HTERT RPE-1 (cell line): ENCODE measurements around the gene RIPOR3.
"Not testable (repeated sequence)": the region's sequence is repeated elsewhere in the genome, so short reads cannot be mapped to it uniquely, and the experiment has no call there.

Experiments
- in situ Hi-C: fragments of 300-500 bp; cut with MboI; formaldehyde crosslinking; loops from 4 replicates; pipeline ENCODE4 v1.14.3; 2020; ENCODE audit warnings: low sequenced_read_pairs

RIPOR3 gene

GRCh38 chr20:50611128-50611810 lies 80.1 kb downstream of the RIPOR3 start:
- in situ Hi-C loops, result no loop called here

GRCh38 chr20:50610212-50610718 lies 81.1 kb downstream of the RIPOR3 start:
- in situ Hi-C loops, result no loop called here

- in situ Hi-C loops, result no loop called here
These were observed 81.8 kb downstream of the RIPOR3 start for GRCh38 chr20:50609438-50609989.

DNA sequence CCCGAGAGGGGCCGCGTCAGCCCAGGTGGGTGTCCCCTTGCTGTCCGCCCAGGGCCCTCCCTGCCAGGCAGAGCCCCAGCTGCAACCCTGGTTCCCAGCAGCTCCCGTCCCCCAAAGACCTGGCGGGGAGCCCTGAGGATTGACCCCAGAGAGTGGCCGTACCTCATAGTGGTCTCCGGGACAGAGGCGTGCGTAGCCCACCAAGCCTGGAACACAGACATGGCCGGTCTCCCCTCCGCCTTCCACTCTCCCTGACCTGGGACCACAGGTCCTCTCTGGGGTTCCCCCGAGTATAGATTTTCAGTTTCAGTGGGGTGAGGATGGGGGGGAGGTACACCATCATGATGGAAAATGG lies 82.6 kb downstream of the RIPOR3 start:
- in situ Hi-C loops, result no loop called here

DNA sequence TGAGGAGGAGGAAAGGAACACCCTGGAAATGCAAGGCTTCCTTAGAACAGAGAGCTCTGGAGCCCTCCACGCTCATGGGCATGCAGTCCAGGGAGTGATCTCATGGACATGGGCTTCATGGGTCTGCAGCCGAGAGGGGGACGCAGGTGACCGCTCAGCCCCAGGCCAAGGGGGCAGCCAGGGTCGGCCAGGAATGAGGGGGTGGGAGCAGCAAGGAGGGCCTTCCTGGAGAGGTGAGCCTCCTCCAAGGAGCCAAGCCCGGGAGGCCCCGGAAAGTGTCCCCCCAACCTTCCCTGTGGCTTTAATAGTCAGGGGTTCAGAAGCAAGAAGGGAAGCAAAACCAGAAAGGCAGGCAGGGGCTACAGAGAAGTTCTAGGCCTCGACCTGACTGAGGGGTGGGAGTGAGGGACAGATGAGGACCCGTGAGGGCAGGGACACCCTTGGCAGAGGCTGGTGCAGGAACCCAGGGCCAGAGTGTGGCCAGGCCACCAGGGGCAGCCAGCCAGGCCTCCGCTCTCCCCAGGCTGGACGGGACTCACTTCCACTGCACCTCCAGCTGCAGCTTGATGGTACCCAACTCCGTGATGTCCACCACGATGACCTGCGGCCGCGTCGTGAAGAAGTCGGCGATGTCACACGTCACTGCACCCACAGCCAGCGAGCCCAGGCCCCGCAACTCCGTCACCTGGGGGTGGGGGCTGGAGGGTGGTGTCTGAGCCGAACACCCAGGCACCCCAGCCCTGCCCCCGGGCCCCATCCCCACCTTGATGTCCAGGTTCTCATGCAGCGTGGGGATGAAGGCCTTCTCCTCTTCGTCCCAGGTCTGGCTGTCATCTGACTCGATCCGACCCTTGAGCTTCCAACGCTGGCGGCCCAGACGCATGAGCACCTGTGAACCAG lies 83.2 kb downstream of the RIPOR3 start:
- in situ Hi-C loops, result no loop called here

DNA sequence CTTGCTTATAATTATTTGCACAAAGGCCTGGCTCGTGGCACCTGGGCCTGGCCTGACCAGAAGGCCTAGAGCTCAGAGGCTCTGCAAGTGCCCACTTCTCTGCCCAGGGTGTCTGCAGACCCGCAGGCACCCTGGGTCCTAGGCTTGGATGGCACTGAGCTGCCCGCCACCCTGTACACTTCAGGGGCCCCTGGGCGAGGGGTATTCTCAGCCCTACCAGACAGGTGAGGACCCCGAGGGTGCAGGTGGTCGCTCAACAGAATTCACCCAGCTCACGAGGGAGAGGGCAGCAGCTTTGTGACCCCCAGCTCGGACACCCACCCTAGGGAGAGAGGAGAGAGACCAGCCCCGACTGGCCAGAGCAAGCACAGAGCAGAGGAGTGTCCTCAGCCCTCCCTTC lies 83.9 kb downstream of the RIPOR3 start:
- in situ Hi-C loops, result no loop called here

GRCh38 chr20:50605136-50605535 lies 86.2 kb downstream of the RIPOR3 start:
- in situ Hi-C loops, result no loop called here

GRCh38 chr20:50604451-50604850 lies 86.9 kb downstream of the RIPOR3 start:
- in situ Hi-C loops, result no loop called here

GRCh38 chr20:50602432-50603088 lies 88.8 kb downstream of the RIPOR3 start:
- in situ Hi-C loops, result no loop called here

DNA sequence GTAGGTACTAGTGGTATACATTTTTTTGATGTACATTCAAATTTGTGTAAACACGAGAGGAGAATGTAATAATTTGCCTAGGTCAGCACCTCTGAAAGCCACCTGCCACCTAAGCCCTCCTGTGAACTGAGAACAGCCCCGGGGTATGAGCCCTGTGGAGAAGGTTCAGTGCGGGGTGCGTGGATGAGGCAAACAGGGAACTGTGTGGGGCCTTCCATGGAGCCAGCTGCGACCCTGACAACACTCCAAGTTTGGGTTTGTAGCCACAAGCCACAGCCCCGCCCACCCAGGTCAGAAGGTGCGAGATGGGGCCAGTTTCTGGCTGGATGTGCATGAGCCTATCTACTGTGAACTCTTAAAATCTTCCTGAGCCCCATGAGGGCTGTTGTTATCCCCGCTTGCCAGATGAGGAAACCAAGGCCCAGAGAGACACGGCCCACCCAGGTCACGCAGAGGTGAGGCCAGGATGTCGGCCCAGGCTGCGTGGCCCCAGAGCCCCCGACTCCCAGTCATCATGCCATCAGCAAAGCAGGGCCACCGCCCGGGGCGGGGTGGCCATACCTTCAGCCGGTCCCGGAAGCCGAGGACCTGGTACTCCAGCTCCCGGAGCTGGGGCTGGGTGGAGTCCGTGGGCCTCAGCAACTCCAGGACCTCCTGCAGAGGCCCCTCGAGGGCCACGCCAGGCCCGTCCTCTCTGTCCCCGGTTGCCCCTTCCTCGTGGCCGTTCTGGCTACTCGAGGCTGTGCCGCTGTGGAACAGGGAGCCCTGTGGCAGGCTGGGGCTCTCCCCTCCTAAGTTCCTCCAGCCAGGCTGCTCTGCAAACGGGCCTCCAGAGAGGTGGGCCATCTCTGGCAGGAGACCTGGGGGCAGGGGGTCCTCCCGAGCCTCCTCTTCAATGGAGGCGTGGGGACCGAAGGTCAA lies 89.6 kb downstream of the RIPOR3 start:
- in situ Hi-C loops, result no loop called here

DNA sequence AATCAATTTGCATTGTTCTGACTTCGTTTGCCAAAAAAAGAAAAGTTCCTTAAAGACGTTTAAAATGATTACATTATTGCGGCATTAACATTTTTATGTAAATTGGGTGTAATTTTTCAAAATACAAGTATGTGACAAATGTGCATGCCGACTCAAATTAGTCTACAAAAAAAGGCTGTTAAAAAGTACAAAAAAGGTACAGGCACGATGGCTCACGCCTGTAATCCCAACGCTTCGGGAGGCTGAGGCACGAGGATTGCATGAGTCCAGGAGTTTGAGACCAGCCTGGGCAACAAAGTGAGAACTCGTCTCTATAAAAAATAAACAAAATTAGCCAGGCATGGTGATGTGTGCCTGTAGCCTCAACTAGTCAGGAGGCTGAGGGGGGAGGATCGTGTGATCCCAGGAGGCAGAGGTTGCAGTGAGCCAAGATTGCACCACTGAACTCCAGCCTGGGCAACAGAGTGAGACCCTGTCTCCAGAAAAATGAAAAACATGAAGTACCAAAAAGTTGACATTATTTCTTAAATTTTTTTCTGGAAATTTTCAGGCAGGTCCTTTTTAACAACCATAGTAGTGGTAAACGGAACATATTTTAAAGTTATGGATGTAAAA lies 91.0 kb downstream of the RIPOR3 start:
- in situ Hi-C loops, result no loop called here

DNA sequence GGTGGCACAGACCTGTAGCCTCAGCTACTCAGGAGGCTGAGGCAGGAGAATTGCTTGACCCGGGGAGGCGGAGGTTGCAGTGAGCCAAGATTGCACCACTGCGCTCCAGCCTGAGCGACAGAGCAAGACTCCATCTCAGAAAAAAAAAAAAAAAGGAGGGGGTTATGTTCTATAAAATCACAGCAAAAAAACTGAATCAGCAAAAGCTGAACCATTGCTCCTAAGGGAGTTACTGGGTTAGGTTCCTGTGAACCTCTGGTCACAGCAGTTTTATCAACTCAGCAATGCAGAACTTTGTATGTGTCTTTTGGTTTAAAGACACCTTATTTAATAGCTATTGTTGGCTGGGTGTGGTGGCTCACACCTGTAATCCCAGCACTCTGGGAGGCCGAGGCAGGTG lies 92.6 kb downstream of the RIPOR3 start:
- in situ Hi-C loops, result not testable (repeated sequence)

GRCh38 chr20:50598074-50598473 lies 93.3 kb downstream of the RIPOR3 start:
- in situ Hi-C loops, result no loop called here

DNA sequence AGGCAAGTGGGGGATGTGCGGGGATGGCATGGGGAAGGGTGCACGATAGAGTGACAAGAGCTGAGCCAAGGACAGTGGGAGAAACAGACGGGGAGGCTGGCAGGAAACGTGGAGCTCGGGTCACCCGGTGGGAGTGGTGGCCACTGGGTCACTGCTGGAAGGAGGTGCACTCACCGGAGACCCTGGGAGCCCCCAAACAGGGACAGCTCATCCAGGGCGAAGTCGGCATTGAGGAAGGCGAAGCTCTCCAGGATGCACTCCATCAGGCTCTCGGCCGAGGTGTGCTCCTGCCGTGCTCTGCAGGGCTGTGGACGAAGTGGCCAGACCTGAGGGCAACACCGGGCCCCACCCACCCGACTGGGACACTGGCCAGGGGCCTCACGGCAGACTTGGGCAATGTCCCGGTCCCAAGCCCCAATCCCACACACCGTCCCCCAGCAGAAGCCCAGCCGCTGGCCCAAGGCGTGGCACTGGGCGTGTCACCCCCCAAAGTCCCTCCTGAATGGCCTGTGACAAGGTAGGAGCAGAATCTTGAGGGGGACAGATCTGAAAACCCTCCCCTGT lies 93.9 kb downstream of the RIPOR3 start:
- in situ Hi-C loops, result no loop called here

DNA sequence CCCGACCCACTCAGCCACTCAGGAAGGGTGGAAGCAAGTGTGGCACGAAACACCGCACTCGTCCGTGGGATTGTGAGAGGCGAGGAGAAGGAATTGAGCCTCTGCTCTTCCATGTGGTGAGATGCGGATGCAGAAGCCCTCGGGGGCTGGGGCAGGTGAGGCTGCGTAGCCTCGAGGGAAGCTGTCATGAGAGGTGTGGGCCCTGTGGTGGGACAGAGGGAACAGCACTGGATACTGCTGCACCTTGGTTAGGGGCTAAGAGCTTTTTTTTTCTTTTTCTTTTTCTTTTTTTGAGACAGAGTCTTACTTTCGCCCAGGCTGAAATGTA lies 94.7 kb downstream of the RIPOR3 start:
- in situ Hi-C loops, result no loop called here

DNA sequence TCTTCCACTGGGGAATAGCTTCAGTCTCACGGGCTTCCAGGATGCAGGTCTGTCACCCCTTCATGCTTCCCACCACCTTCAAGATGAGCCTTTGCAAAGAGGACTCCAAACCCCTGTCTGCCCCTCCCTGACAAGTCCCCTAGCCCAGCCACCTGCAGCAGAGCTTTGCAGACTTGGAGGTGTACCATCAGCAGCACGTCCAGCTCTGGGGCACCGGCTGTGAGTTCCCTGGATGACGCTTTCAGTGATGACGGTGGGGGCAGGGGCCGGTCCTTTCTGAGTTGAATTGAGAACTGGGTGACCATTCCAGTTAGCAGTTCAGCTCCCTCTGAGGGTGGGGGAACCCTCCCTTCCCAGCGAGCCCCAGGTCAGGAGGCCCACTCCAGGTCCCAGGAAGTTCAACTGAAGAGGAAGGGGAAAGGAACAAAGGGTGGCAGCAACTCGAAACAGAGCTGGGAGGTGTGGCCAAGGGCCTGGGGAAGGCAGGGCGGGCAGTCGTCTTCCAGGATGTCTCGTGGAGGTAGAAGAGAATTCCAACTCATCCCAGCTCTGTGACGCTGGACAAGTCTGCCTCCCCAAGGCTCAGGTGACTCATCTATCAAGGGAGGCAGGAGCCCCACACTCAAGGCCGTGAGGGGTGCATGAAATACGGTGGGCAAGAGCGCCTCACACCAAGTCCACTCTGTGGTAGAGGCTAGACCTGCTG lies 95.2 kb downstream of the RIPOR3 start:
- in situ Hi-C loops, result no loop called here

DNA sequence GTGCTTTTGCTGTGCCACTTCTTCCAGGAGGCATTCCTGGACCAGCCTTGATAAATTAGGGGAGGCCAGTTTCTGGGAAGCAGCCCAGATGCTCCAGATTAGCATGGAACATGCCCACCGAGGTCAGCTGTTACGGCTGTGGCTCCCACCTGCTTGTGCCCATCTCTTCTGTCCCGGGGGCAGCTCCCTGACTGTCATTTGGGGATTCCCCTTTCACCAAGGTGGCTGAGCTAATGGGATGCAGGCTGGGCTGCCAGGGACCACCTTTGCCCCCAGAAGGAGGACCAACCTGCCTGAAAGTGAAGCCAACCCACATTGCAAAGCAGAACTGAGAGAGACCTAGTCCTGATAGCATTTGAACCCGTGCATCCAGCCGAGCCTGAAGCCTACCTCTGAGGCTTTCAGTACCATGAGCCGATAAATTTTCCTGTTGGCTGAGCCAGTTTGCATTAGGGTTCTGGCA lies 95.9 kb downstream of the RIPOR3 start:
- in situ Hi-C loops, result no loop called here

GRCh38 chr20:50594591-50595432 lies 96.5 kb downstream of the RIPOR3 start:
- in situ Hi-C loops, result no loop called here
